ENCODE data around the gene CBX2.

DNA sequence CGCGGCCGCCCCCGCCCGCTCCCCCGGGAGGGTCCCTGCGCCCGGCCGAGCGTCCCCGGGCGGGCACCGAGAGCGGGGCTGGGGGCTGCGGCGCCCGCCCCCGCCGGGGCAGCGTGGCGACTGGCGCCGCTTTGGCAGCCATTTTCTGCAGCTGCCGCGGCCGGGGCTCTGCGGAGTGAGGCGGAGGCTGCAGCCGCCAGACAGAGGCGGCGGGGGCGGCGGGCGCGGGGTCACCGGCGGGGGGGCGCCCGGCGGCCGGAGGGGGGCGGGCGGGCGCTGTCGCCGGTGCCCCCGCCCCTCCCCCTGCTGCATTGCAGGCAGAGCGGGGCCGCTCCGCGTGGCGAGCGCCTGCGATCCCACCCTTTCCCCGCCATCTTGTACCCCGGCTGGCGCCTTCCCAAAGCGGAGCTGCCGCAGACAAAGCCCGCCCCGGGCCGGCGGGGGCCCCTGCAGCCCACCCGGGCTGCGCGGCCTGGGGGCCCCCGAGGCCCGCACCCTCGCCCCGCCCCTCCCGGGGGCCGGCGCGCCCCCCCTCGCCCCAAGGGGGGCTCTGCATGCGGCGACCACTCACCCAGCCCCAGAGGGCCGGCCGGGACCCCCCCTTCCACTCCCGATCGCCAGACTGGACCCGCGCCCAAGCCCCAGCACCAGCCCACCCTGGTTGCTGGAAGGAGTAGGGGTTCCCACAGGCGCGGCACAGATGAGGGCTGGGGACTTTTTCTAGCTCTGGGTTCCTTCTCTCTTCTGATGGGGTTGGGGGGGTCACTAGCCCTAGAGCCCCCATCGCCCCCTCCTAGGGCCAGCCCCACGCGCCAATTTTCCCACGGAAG lies 35.6 kb downstream of the CBX2 start:
- TF ChIP-seq, protein P1, sequence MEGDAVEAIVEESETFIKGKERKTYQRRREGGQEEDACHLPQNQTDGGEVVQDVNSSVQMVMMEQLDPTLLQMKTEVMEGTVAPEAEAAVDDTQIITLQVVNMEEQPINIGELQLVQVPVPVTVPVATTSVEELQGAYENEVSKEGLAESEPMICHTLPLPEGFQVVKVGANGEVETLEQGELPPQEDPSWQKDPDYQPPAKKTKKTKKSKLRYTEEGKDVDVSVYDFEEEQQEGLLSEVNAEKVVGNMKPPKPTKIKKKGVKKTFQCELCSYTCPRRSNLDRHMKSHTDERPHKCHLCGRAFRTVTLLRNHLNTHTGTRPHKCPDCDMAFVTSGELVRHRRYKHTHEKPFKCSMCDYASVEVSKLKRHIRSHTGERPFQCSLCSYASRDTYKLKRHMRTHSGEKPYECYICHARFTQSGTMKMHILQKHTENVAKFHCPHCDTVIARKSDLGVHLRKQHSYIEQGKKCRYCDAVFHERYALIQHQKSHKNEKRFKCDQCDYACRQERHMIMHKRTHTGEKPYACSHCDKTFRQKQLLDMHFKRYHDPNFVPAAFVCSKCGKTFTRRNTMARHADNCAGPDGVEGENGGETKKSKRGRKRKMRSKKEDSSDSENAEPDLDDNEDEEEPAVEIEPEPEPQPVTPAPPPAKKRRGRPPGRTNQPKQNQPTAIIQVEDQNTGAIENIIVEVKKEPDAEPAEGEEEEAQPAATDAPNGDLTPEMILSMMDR (IDR thresholded peaks at IDR 0.05; ENCODE audit: insufficient read depth, low read length, poor library complexity, severe bottlenecking) = no peak
- no peak for TF ChIP-seq EZH2phosphoT487 (conservative IDR thresholded peaks at IDR 0.05; ENCODE audit: low read length)

Measured in SU-DHL-6 (cell line).